ENCODE data around the gene KCNQ1OT1.

The KCNQ1OT1 gene

DNA sequence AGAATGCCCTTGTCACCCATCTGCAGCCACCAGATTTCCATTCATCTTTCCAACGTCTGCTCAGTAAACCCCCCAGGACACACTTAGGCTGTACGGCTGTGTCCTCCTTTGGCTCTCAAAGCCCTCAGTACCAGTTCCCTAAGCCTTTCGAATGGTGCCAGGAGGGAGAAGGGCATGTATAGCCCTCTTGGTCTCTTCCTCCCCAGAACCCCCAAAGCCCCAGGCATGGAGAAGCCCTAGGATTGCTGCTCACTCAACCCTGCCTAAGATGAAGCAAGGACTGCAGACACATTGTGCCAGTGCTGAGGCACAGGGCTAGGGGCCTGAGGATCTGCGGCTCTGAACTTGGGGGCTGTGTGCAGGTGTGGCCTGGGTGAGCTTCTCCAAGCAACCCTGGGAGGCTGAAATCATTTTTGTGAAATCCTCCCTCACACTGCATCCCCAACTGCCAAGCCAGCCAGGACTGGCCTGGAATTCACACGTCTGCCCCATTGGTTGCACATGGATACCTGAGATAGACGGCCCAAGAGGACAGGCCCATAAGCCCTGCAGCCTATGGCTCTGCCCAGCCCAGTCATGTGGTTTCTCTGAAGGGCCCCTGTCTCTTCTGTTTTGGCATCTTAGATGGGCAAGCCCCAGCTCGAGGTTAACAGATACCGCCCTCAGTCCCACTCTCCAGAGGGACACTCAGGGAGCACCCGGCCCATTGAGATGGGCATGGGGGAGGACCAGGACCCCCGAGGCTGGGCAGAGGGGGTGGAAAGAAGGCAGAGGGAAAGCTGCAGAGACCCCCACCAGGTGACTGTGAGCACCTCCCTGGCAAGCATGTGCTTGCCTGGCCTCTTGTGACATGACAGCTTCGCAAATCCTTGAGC, 34.0 kb downstream of the KCNQ1OT1 start:
- no peak for DNase-seq

DNA sequence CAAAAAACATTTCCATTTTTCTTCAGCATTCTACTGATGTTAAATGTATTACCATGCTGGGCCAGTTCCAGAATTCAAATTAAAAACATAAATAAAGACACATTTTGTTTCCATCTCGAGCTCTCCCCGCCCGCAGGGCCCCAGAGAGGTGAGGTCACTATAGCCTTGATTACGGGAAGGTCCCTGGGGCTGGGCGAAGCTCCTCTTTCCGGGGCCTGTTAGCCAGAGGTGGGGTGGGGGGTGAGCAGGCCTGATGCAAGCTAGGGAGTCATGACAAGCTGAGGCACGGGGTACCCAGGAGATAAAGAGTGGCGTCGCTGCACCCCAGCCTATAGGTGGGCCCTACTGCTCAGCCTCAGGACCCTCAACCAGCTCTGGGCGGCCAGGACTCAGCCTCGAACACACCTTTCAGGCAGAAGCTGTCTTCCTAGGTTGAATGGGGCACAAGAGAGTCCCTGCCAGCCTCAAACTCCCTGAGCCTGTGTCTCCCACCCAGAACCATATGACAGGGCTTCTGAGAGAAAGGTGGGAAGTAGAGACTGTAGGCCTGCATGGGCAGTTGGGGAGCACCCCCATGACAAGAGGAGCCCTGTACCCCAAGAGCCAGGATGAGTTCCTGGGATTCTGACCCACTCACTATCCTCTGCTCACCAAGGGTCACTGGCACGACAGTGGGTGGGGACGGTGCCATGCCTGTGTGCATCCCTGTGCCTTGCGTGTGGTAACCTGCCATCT, 34.8 kb downstream of the KCNQ1OT1 start:
- no peak for DNase-seq

DNA sequence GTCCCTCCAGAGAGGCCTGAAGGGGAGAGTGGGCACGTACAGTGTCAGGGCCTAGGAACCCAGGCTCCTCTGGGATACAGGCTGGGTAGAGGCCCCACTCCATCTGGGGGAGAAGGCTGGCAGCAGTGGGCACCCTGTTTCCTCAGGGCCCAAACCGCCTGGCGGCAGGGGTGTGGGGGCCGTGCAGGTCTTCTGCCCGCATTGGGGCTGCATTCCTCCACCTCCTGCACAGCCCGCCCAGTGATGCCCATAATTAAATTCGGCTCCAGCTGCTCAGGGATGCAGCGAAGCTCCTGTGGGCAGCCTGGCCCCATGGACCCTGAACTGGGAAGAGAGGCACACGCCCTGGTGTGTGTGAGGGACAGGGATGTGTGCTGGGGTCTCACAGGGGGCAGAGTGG, 35.4 kb downstream of the KCNQ1OT1 start:
- no peak for DNase-seq

DNA sequence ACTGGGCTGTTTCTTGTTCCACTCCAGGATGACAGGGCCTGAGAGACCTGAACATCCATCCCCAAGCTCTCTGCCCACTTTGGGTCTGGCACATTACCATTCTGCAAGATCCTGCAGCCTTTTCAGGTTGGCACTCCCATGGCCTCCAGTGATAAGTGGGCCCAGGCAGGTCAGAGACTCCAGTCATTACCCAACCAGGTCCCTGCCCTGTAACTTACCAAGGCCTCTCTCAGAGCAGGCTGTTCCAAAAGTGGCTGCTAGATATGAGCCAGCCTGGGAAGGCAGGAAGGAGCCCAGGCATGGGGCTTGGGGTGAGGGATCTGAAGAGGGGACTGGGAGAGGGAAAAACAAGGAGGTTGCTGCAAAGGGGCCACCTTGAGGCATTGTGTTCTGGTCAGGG, 35.9 kb downstream of the KCNQ1OT1 start:
- DNase-seq: no peak

DNA sequence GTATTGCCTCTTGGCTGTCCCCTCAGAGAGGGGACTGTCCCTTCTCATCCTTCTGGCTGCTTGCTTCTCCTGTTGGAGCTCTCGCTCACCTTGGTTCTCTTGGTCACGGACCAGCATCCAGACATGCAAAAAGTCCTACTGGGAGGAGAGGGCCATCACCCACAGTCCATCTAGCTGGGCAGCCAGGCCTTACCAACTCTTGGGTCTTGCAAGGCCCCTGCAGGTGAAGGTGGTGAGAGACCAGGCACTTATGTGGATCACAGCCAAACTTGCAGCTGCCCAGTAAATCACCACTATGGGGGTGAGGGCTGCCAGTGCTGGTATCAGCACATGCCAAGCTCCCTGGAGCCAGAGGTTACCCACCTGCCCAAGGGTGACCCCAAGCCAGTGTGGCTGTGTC, 36.3 kb downstream of the KCNQ1OT1 start:
- DNase-seq: no peak

DNA sequence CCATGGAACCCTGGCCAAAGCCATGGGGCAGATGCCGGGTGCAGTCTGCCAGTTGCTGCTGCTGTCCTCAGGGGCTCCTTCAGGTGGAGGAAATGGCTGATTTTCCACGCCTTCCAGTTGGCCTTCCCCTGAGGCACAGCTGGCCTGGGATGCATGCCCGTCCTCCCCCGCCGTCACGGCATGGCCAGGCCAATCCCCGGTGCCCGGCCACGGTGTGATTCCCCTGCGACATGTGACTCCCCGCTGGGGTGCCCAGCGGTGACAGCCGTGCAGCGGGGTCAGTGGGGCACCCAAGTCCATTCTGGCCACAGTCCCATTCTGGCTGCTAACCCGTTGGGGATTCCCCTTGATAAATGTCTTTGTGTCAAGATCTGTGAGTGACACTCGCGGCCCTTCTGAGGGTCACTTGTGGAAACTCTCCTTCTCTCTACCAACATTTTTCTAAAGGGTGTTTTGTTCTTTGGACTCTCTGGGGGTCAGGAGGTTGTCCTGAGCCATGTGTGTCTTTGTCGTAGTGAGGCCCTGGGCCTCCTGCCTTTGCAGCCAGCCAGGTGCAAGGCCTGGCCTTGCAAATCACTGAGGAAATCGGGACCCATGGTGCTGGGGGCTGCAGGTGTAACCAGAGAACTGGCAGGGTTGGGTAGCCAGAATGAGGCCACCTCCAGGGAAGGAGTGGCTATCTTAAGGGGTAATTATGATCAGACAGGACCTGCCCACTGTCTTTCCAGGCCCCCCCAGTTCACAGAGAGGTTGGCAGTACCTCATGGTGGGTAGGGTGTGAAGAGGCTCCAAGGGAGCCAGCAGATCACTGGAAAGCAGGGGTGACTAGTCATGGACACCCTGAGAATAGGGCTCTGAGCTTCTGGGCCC, 37.1 kb downstream of the KCNQ1OT1 start:
- DNase-seq: no peak

DNA sequence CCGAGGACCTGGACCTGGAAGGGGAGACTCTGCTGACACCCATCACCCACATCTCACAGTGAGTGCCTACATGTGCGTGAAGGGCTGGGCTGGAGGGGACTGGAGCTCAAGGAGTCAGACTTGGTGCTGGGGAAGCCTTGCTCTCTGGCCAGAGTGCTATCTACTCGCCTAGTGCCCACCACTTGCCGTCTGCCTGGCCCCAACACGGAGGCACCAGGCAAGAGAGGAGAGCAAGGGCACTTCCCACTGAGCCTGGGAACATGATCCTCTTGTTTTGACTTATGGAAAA, 37.8 kb downstream of the KCNQ1OT1 start:
- no peak for DNase-seq

DNA sequence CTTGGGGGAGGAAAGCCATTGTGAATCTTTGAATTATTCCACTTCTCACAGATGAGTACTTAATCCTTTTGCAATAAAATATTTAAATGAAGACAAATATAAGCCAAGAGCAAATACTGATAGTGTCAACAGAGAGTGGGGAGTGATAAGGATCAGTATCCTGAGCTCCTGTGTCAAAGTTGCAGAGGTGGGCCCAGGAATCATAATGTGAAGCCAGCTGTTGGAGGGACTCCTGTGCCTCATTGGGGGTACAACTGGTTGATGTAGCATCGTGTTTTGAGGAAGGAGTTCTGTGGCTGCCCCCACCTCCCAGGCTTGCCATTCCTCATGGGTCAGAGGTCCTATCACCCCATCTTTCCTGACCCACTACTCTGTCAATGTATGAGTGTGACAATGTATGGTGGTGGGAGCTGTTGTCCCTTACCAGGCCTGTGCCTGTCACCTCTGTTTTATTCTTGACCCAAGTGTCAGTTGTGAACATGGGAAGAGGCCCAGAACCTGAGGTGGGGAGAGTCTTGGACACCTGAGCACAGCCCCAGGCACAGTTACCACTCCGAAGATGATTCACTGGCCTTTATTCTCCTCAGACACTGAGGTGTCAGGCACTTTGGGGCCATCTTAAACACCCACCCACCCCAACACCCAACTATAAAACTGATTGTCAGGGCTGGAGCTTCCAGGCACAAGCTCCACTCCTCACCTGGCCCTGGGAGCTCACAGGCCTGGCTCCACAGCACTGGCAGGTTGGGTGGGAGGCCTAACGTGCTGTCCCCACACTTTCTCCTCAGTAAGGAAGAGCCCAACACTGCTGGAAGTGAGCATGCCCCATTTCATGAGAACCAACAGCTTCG, 38.4 kb downstream of the KCNQ1OT1 start:
- DNase-seq: no peak

DNA sequence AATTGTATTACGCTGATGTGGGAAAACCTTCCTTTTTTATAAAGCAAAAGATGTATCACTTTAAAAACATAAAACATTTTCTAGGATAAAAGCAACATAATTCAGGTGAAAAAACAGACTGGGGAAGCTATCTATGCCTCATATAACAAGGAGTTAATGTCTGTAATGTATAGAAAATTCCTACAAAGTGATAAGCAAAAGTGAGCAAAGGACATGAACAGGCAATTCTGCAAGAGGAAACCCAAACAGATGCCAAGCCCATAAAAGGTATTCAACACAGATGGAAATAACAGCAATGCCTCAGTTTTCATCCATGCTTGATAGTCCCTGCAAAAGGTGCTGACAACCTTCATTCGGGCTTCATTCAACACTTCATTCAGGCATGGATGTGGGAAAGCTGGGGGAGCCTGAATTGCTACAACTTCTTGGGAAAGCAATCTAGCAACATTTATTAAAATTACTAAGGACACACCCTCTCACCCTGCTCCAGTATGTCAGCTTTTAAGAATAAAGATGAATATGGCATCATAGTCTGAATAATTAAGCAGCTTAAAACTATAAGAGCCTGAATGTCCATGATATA, 39.3 kb downstream of the KCNQ1OT1 start:
- no peak for DNase-seq

DNA sequence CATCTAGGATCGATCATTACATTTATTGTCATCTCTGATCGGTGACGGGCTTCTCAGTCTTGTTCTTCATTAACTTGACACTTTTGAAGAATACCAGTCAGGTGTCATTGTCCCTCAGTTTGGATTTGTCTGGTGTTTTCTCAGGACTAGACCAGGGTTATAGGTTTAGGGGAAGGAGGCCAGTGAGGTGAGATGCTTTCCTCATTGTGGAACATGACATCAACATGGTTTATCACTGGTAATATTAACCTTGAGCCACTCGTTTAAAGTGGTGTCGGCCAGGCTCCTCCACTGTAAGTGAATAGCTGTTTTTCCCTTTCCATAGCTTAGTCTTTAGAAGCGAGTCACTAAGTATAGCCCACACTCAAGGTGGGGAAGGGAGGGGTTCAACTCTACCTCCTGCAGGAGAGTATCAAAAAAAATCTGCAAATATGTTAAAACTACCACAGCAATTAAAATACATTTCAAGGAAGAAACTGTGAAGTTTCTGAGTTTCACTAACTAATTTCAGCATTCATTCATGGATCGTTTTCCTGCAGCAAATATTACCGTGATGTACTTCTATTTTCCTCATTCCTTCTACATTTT, 42.0 kb downstream of the KCNQ1OT1 start:
- DNase-seq: no peak

DNA sequence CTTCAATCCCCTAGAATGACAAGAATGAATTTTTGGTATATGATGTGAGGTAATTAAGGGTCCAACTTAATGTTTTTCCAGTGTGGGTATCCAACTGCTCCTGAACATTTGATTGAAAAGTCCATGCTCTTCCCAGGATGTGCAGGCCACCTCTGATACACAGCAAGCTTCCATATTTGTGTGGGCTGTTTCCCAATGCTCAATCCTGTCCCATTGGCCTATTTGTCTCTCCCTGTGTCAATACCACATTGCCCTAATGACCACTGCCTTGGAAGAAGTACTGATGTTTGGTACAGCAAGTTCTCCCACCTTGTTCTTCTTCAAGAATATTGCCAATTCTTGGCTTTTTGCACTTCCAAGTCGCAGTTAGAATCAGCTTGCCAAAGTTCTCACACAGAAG, 42.9 kb downstream of the KCNQ1OT1 start:
- DNase-seq: no peak

DNA sequence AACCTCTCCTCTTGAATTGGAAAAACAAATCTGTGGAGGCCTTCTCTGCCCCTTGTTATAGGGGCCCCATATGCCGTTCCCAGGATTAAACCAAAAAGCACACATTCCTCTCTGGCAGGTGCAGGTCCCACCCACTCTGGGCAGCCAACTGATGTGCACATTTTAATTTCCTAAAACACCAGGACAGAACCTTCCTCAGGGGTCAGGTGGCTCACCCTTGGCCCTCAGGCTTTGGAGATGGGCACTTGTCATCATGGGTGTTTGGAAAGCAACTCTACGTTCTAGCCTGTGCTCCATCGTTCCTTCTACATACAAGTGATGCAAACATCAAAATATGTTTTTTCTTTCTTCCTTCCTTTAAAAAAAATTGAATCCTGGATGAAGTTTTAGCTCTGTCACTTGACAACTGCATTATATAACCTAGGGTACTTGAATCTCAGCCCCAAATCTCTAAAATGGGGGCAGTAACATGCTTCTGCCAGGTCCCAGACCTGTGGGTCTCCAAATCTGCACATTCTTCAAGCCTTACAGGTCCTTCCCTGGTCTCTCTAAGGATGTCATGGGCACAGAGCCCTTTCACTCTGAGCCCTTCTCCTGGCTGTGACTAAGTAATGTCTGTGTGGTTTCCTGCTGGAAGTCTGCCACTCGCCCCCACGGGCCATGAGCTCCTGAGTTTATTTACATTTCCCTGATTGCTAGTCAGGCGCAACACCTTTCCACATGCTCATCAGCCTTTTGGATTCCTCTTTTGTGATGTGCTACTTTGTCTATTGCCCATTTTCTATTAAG, 43.8 kb downstream of the KCNQ1OT1 start:
- no peak for DNase-seq

DNA sequence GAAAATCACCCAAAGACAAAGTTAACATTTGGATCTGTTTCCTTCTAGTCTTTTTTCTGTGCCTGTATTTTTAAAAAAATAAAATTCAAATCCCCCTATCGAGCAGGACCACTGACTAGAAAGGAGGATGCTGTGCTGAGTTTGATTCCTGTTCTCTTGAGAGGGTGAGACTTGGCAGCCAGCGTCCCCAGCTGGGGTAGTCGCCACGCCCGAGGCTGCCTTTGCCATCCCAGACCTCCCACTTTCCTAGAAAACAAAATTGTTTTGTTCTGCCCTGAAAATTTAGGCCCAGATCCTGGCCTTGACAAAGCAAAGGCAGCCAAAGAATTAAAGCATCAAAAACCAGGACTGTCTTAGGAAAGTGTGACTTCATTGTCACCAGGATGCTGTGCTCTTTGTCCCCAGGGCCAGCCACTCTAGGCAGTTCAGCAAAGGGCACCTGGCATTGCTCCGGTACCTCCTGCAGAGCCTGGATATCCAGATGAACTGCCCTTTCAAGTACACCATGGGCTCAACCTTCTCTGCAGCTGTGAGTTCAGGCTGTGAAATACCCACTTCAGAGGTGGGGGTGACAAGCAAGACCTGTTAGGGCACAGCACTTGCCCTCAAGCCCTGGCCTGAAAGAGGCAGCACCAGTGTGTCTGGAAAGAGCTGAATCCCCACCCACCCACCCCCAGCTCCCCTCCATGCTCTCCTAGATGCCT, 44.6 kb downstream of the KCNQ1OT1 start:
- no peak for DNase-seq

DNA sequence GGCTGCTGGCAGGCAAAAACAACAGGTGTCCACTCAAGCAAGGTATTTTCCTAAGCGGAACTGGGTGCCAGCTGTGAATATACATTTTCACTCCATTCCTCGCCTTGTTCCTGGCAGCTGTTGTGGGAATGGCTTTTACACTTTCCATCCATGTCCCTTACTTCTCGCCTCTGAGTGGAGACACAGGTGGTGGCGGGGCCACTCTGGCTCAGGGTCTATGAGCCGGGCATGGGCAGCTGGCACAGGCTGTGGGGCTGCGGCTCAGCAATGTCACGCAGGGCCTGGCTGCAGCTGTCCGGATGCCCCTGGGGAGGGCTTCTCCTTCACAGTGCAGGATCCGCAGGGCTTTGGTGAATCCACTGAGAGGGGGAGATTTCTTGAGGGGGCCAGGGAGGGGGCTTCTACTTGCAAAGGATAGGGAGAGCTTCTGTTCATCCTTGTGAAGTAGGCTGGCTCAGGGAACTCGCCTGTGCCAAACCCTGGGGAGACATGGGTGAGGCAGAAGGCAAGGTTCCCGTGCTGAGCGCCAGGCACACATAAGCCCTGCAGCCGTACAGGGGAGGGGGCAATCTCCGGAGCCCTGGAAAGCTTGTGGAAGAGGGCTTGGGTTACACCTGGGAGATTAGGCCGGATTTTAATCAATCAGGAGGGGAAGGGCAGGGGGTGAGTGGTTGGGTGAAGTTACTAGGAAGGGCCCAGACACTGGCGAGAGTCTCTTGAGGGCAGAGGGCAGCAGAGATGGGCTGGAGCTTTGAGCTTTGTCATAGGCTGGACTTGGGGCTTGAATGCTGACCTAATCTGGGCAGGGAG, 45.7 kb downstream of the KCNQ1OT1 start:
- no peak for DNase-seq

DNA sequence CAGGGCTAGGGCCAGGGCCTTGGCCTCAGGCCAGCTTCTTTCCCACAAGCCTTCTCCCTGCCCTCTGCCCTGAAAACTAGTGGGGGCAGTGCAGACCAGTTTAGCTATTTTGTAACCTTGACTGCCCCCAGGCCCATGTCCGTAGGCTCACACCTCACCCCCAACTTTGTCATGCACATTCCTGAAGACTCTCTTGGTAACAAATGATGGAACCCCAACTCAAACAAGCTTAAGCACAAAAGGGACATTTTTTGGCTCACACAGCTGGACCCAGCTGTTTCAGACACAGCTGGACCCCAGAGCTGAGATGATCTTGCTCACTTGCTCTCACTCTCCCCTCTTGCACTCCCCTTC, 46.6 kb downstream of the KCNQ1OT1 start:
- no peak for DNase-seq

DNA sequence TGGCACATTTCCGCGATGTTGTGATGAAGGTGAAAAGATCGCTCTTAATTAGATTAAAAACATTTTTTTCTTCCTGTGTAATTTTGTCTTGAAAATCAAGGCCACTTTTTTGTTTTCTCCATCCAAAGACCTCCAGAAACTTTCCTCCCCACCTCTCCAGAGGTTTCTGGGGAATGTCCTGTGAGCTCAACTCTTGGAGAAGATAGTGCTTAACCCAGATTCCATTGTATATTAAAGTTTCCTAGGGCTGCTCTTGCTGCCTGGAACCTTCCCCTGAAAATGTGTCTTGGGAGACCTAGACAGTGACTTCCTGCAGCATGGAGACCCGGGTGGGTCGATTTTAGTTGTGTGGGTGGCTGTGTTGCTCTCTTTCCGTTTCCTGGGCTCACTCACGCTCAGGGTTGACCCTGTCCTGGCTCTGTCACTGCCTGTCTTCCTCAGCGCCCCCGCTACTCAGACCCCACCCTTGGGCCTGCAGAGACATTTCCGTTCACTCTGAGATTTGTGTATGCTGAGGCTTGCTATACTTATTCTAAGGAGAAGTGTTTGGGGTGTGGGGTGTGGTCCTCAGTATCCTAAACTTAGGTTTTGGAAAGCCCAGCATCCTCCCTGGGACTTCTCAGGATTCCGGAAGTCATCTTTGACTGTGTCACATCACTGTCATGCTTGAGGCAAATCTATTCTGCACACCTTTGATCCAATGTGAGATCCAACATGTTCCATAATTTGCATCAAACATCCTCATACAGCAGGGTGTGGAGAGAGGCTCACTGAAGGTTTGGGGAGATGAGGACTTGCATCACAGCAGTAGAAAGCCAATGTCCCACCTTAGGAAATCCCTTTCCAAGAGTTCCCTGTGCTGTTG, 47.2 kb downstream of the KCNQ1OT1 start:
- DNase-seq: no peak

DNA sequence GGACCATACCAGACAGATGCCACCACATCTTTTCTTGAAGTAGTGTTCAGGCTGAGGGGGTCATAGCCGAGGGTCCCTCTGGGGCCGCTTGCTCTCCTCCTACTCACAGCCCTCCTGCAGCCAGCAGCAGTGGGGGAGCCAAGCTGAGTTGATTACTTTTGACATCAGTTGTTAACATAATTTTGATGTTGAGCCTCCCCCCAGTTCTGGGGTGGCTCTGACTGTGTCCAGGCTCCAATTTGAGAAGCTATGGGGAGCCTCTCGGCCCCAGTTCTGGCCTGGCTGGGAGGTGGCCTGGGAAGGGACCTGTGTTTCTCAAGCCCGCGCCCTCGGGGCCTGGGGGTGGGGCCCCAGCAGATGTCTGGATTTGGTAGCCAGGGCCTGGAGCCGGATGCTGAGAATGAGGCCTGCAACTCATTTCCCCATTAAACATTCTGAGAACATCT, 47.9 kb downstream of the KCNQ1OT1 start:
- no peak for DNase-seq

DNA sequence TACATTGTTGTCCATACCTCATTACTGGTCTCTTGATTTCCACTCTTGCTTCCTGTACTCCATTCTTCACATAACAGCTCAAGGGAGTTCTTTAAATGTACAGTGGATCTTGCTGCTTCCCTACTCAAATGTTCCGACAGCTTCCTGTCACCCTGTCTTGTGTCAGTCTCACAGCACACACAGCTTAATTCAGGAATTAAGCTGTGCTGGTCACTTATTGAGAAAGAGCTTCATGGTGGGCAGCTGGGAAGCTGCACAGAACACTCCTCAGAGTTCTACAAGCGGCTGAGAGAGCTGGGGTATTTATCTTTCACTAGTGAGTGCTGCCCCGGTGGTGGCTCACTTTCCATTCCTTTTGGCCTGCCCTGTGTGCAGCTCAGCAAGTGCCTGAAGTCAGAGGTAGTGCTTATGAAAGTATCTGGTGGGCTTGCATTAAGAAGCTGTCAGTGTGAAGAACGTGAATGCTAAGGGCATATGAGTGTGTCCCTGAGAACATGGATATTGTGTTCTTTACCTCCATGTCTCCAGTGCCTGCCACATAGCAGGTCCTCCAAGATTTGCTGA, 48.7 kb downstream of the KCNQ1OT1 start:
- no peak for DNase-seq
